ENCODE results near the gene C19orf25. TPM values are rescaled to one million over a fixed set of nuclear protein-coding genes. Genes with fewer than 3 reads are reported as not detected.
A peak's percentile ranks its signal among the peaks of the same experiment; 100 is the strongest.

C19orf25 gene
- total RNA-seq, 1 experiment from 2014 or later = 35.0 TPM

GRCh38 chr19:1469255-1470054, 9.6 kb downstream of the C19orf25 start:
- no TSS peak for BruUV-seq (replicated peaks)
- Histone ChIP-seq H3K36me3 (ENCODE audit: insufficient read depth, low read length, poor library complexity, severe bottlenecking) (no peaks in the 10 kb centered on the region), H3K27ac (ENCODE audit: low read depth, low read length, poor library complexity, severe bottlenecking) (no peak overlapping the region), H3K9me3 (ENCODE audit: low read depth, low read length, poor library complexity, severe bottlenecking) (no peaks in the 10 kb centered on the region), H3K4me1 (ENCODE audit: insufficient read depth, low read length, poor library complexity, severe bottlenecking) (peaks cover 24% of the 10 kb centered on the region), H3K27me3 (replicated peaks; ENCODE audit: insufficient read depth, low read depth, low read length, poor library complexity) (peaks cover 65% of the 10 kb centered on the region), H3K4me3 (ENCODE audit: low read depth, low read length, poor library complexity, severe bottlenecking) (peak overlapping the region; percentile 35)
- POLR2A ChIA-PET (ENCODE audit: low non-redundant PET) = interaction anchor here (0.6 kb wide), 1 partner anchor 16 kb away, joined by 3 read pairs; no protein-coding TSS in a partner anchor
- no peak for TF ChIP-seq CTCF (conservative IDR thresholded peaks at IDR 0.05; ENCODE audit: low read depth, low read length)
- no peak for TF ChIP-seq EZH2 (IDR thresholded peaks at IDR 0.05; ENCODE audit: borderline replicate concordance, low read depth, low read length, poor library complexity, severe bottlenecking)
- CTCF ChIA-PET = no interaction called here
- DNase-seq (ENCODE audit: low spot score) = no peak
- intact Hi-C loops (cut with micrococcal nuclease; ENCODE audit: unreplicated experiment) = no loop called here

GRCh38 chr19:1468821-1469254, 10.2 kb downstream of the C19orf25 start:
- peaks cover 24% of the 10 kb centered on the region for H3K4me1 ChIP-seq (ENCODE audit: insufficient read depth, low read length, poor library complexity, severe bottlenecking)
- peak; percentile 65 for DNase-seq (ENCODE audit: low spot score)
- TF ChIP-seq EZH2 (IDR thresholded peaks at IDR 0.05; ENCODE audit: borderline replicate concordance, low read depth, low read length, poor library complexity, severe bottlenecking) (peak; percentile 55), CTCF (conservative IDR thresholded peaks at IDR 0.05; ENCODE audit: low read depth, low read length) (0 out of 2 replicates have a peak, but pooled peaks have one; percentile 25)
- no peaks in the 10 kb centered on the region for H3K9me3 ChIP-seq (ENCODE audit: low read depth, low read length, poor library complexity, severe bottlenecking)
- no TSS peak for BruUV-seq (replicated peaks)
- ChIA-PET POLR2A (ENCODE audit: low non-redundant PET) (interaction anchor here (0.6 kb wide), 1 partner anchor 15 kb away, joined by 3 read pairs; no protein-coding TSS in a partner anchor), CTCF (no interaction called here)
- no peak overlapping the region for H3K27ac ChIP-seq (ENCODE audit: low read depth, low read length, poor library complexity, severe bottlenecking)
- H3K36me3 ChIP-seq (ENCODE audit: insufficient read depth, low read length, poor library complexity, severe bottlenecking) = no peaks in the 10 kb centered on the region
- intact Hi-C loops (cut with micrococcal nuclease; ENCODE audit: unreplicated experiment) = no loop called here
- no peak overlapping the region for H3K4me3 ChIP-seq (ENCODE audit: low read depth, low read length, poor library complexity, severe bottlenecking)
- peaks cover 65% of the 10 kb centered on the region for H3K27me3 ChIP-seq (replicated peaks; ENCODE audit: insufficient read depth, low read depth, low read length, poor library complexity)

- H3K27ac ChIP-seq (ENCODE audit: low read depth, low read length, poor library complexity, severe bottlenecking) = no peak overlapping the region
- peaks cover 24% of the 10 kb centered on the region for H3K4me1 ChIP-seq (ENCODE audit: insufficient read depth, low read length, poor library complexity, severe bottlenecking)
- intact Hi-C loops (cut with micrococcal nuclease; ENCODE audit: unreplicated experiment) = no loop called here
- POLR2A ChIA-PET (ENCODE audit: low non-redundant PET) = no interaction called here
- DNase-seq (ENCODE audit: low spot score) = no peak
- peaks cover 65% of the 10 kb centered on the region for H3K27me3 ChIP-seq (replicated peaks; ENCODE audit: insufficient read depth, low read depth, low read length, poor library complexity)
- BruUV-seq (replicated peaks) = no TSS peak
- no peaks in the 10 kb centered on the region for H3K9me3 ChIP-seq (ENCODE audit: low read depth, low read length, poor library complexity, severe bottlenecking)
- H3K4me3 ChIP-seq (ENCODE audit: low read depth, low read length, poor library complexity, severe bottlenecking) = no peak overlapping the region
- TF ChIP-seq CTCF (conservative IDR thresholded peaks at IDR 0.05; ENCODE audit: low read depth, low read length) = no peak
- peak; percentile 72 for TF ChIP-seq EZH2 (IDR thresholded peaks at IDR 0.05; ENCODE audit: borderline replicate concordance, low read depth, low read length, poor library complexity, severe bottlenecking)
- CTCF ChIA-PET = no interaction called here
- H3K36me3 ChIP-seq (ENCODE audit: insufficient read depth, low read length, poor library complexity, severe bottlenecking) = no peaks in the 10 kb centered on the region
Observed at GRCh38 chr19:1468274-1468820, 10.7 kb downstream of the C19orf25 start.
